PFSK-1 (cell line): ENCODE measurements around the gene S100P.

Experiments used
- FOXP2 ChIP-seq: optimal IDR thresholded peaks from 2 replicates; pipeline ENCODE3; 2011; ENCODE audit warnings: borderline replicate concordance, control low read depth, inconsistent platforms; ENCODE audit not compliant: insufficient read depth; ENCODE audit errors: extremely low read length, extremely low read depth
- POLR2AphosphoS5 ChIP-seq: IDR thresholded peaks from 2 replicates; pipeline ENCODE4 v1.6.1; 2012; ENCODE audit warnings: low read depth, mild to moderate bottlenecking, control low read depth, low read length, moderate library complexity
- SIN3A ChIP-seq: IDR thresholded peaks from 2 replicates; pipeline ENCODE4 v1.6.1; 2012; ENCODE audit warnings: mild to moderate bottlenecking, low read length, moderate library complexity, borderline replicate concordance; ENCODE audit not compliant: insufficient read depth
- TAF1 ChIP-seq: IDR thresholded peaks from 2 replicates; pipeline ENCODE4 v1.6.1; 2012; ENCODE audit warnings: low read length, control low read depth, borderline replicate concordance; ENCODE audit not compliant: insufficient read depth
- TF ChIP-seq, protein P1 (sequence below), 2 experiments: IDR thresholded peaks; 2 replicates each; pipeline versions ENCODE4 v1.6.1 to v1.8.0; 2011 to 2012; ENCODE audit warnings: low read depth in 2 of 2, low read length in 2 of 2, control low read depth in 1 of 2, inconsistent platforms in 1 of 2, mild to moderate bottlenecking in 1 of 2, moderate library complexity in 1 of 2; ENCODE audit not compliant: insufficient read depth in 1 of 2

S100P gene

GRCh38 chr4:6686104-6686787 lies 7.4 kb upstream of the S100P start:
- no peak for TF ChIP-seq FOXP2
- no peak for TF ChIP-seq TAF1
- TF ChIP-seq, protein P1, sequence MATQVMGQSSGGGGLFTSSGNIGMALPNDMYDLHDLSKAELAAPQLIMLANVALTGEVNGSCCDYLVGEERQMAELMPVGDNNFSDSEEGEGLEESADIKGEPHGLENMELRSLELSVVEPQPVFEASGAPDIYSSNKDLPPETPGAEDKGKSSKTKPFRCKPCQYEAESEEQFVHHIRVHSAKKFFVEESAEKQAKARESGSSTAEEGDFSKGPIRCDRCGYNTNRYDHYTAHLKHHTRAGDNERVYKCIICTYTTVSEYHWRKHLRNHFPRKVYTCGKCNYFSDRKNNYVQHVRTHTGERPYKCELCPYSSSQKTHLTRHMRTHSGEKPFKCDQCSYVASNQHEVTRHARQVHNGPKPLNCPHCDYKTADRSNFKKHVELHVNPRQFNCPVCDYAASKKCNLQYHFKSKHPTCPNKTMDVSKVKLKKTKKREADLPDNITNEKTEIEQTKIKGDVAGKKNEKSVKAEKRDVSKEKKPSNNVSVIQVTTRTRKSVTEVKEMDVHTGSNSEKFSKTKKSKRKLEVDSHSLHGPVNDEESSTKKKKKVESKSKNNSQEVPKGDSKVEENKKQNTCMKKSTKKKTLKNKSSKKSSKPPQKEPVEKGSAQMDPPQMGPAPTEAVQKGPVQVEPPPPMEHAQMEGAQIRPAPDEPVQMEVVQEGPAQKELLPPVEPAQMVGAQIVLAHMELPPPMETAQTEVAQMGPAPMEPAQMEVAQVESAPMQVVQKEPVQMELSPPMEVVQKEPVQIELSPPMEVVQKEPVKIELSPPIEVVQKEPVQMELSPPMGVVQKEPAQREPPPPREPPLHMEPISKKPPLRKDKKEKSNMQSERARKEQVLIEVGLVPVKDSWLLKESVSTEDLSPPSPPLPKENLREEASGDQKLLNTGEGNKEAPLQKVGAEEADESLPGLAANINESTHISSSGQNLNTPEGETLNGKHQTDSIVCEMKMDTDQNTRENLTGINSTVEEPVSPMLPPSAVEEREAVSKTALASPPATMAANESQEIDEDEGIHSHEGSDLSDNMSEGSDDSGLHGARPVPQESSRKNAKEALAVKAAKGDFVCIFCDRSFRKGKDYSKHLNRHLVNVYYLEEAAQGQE (IDR thresholded peaks at IDR 0.05; ENCODE audit: insufficient read depth in 1 of 2, low read depth in 2 of 2, low read length in 2 of 2), result no peak
- no peak for TF ChIP-seq POLR2AphosphoS5
- no peak for TF ChIP-seq SIN3A

DNA sequence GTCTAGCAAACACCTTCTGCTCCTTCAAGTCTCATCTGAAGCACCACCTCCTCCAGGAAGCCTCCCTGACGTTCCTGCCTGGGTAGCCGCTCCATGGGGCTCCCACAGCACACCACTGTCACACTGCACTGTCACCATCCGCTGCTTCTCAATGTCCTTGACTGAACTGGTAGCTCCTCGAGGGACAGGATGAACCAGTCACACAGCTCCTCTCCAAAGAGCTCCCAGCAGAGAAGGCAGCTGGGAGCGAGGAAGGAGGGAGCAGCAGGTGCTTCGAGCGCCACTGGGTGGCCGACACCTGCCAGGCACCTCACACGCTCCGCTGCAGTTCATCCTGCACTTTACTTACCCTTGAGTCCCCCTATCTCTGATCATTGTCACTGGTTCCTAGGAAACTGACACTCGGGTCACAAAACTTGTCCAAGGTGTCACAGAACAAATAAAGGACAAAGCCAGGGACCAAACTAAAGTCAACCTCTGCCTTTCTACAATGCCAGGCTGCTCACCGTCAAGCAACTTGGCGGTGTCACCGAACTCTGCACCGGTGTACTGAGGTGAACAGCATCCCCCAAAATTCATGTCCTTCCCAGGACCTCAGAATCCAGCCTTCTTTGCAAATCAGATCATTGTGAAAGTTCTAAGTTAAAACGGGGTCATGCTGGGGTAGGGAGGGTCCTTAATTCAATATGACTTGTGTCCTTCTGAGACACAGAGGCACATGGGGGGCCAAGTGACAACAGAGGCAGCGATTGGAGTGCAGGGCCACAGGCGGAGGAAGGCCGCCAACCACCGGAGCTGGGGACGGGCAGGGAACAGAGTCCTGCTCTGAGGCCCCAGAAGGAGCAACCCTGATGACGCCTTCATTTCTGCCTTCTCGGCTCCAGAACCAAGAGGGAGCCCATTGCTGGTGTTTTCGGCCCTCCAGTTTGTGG lies 5.5 kb upstream of the S100P start:
- no peak for TF ChIP-seq FOXP2
- no peak for TF ChIP-seq TAF1
- no peak for TF ChIP-seq POLR2AphosphoS5

GRCh38 chr4:6688879-6689505 lies 4.7 kb upstream of the S100P start:
- TF ChIP-seq POLR2AphosphoS5, result 0 out of 2 replicates have a peak, but pooled peaks have one; percentile 33
- TF ChIP-seq SIN3A, result 0 out of 2 replicates have a peak, but pooled peaks have one; percentile 49
- TF ChIP-seq FOXP2, result no peak
- no peak for TF ChIP-seq TAF1
- TF ChIP-seq, protein P1 (IDR thresholded peaks at IDR 0.05; ENCODE audit: insufficient read depth in 1 of 2, low read depth in 2 of 2, low read length in 2 of 2), result no peak

DNA sequence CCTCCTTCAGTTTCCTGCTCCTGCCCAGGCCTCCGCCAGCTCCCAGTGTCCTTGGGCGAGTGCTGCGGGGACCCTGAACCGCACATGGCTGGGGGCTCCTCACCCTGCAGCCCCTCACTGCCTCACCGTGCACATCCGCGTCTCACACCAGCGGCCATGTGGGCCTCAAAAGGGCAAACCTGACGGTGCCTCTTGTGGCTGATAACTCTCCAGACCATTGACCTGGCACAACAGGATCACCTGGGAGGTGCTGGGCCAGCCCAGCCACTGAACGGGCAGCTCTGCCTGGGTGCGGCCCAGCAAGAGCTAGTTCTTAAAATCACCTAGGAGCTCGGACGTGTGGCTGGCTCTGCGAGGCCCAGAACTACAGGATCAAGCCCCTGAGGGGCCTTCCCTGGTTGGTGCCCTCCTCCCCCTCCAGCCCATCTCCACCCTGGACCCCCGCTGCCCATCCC lies 4.1 kb upstream of the S100P start:
- TF ChIP-seq FOXP2, result no peak
- TF ChIP-seq SIN3A, result no peak
- TF ChIP-seq, protein P1 (IDR thresholded peaks at IDR 0.05; ENCODE audit: insufficient read depth in 1 of 2, low read depth in 2 of 2, low read length in 2 of 2), result no peak
- no peak for TF ChIP-seq TAF1
- TF ChIP-seq POLR2AphosphoS5, result no peak

GRCh38 chr4:6692379-6692778 lies 1.3 kb upstream of the S100P start:
- TF ChIP-seq, protein P1 (IDR thresholded peaks at IDR 0.05; ENCODE audit: insufficient read depth in 1 of 2, low read depth in 2 of 2, low read length in 2 of 2), result no peak
- TF ChIP-seq TAF1 (no peak), FOXP2 (no peak), SIN3A (no peak), POLR2AphosphoS5 (no peak)
